22Rv1 (cell line): ENCODE measurements around the gene NAA80.
A peak's percentile ranks its signal among the peaks of the same experiment; 100 is the strongest.

Source experiments
- H3K27ac ChIP-seq: fragments of 450-650 bp; 2 replicates; pipeline ENCODE4 v1.5.1; 2017
- CTCF ChIP-seq: fragments of 450-650 bp; IDR thresholded peaks from 2 replicates; pipeline ENCODE4 v1.5.1; 2017; ENCODE audit warnings: mild to moderate bottlenecking
- ZFX ChIP-seq: fragments of 450-650 bp; IDR thresholded peaks from 2 replicates; pipeline ENCODE4 v1.6.1; 2017; ENCODE audit warnings: antibody characterized with exemption, borderline replicate concordance

The NAA80 gene

DNA sequence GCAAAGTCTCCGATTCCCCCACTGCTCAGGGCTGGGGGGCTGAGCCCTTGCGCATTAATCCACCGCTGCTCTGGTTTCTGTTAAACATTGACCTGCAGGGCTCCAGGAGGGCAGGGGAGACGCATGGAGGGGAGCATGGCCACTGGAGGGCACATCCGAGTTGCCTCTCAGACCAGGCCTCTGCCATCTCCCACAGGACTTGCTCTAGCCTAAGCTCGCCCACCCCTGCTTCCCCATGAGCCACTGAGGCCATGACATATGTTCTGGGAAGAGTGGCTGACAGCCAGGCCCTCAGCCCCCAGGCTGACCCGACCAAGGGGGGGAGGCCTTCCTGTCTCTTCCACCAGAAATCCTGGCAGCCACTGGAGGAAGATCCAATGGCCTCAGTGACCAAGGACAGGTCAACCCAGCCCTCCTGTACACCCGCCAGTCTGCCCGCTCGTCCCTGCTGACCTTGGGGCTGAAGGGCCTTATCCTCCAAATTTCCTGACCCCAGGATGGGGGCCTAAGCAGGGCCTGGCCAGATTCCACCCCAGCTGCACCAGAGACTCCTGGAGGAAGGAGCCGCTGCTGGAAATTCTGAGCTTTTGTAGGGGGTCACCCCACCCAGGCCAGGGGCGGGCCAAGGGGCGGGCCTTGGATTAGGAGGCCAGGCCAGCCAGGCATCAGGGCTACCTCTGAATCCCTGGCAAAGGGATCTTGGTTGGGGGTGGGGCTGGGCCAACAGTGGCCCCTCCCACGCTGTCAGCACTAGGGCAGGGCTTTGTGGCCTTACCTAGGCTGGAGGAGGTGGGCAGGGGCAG, 4.0 kb upstream of the NAA80 start, which contains the start of gene HYAL1:
Gene HYAL1, minus strand, starts transcription at position 562 of the 803 bp plus-strand sequence. CDS start 618 bp downstream, outside the sequence.
- TF ChIP-seq ZFX (no peak), CTCF (no peak)
- H3K27ac ChIP-seq = peak within 1 kb of the TSS; percentile 38; the same call in 1 of the 2 replicates

GRCh38 chr3:50302095-50303012, 3.1 kb upstream of the NAA80 start:
- peak overlapping the region; percentile 38; the same call in 1 of the 2 replicates for H3K27ac ChIP-seq
- no peak for TF ChIP-seq ZFX
- no peak for TF ChIP-seq CTCF

DNA sequence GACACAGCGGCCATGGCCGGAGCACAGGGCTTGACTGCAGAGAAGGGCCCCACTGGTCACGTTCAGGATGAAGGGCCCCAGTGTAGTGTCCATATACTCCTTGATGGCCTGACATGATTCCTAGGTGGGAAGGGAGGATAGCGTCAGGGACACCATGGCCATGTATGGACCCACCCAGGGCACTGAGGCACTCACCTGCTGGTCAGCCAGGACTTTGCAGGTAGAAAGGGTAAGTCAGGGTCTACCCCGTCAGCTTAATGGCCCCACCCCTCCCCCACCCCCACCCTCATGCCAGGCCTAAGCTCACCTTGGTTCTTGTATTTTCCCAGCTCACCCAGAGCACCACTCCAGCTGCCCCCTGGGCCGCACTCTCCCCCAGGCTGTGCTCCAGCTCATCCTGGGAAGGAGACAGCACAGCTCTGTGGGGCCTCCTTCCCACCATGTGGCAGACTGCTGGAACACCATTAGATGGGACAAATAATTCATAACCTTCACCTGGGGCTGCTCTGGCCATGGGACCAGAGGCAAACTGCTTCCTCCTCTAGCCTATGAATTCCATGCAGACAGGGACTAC, 1.6 kb upstream of the NAA80 start:
- H3K27ac ChIP-seq = peak overlapping the region; percentile 96
- TF ChIP-seq ZFX = no peak
- TF ChIP-seq CTCF = no peak

- H3K27ac ChIP-seq = peak overlapping the region; percentile 96
- no peak for TF ChIP-seq CTCF
- TF ChIP-seq ZFX = no peak
Measured at GRCh38 chr3:50299929-50300680, 900 bp upstream of the NAA80 start.

GRCh38 chr3:50299638-50299928, 378 bp upstream of the NAA80 start:
- H3K27ac ChIP-seq = peak overlapping the region; percentile 96
- no peak for TF ChIP-seq ZFX
- TF ChIP-seq CTCF = no peak

DNA sequence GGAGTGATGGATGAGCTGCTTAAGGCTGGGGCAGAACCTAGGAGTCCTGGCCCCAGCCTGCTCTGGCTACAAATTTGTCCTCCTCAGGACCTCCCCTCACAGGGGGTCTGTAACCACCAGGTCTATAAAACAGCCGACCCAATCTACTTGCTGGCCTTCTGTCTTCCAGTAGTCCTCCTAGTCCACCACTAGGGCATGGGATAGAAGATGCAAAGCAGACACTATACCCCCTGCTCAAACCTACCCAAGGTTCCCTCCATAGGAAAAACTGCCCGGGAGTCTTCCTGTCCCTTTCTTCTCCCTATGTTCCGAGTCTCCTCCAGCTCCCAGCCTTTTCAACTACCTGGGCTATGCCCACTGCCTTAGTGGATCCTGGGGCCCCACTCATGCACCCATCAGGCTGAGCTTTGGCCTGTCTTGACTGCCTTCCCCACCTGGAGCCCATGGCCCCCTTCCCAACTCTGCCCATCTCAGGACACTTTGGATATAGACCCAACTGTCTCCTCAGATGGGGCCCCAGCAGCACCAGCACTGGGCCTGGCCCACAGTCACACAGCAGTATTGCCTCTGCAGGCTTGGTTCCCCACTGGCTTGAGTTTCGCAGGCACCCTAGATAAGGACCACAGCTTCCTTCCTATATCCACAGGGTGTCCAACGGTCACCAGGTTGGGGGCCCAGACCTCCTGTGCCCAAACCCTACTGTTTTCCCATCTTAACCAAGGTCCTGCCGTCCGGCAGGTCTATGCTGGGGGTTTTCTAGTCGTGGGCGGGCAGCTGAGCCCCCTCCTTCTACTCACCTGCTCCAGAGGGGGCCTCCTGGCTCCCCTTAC, 1.1 kb downstream of the NAA80 start:
- TF ChIP-seq CTCF (no peak), ZFX (no peak)
- H3K27ac ChIP-seq = peak overlapping the region; percentile 96
